ENCODE measurements around the gene C17orf67. TPM values are rescaled to one million over a fixed set of nuclear protein-coding genes. Genes with fewer than 3 reads are reported as not detected.

The C17orf67 gene
- total RNA-seq, 1 donor from 2014 or later: 2.4 TPM

- Mint-ChIP-seq H3K36me3 (ENCODE audit: unreplicated experiment) (no peaks in the 10 kb centered on the region), H3K9me3 (ENCODE audit: unreplicated experiment) (no peaks in the 10 kb centered on the region), H3K4me1 (ENCODE audit: unreplicated experiment) (peaks cover 9% of the 10 kb centered on the region), H3K4me3 (ENCODE audit: unreplicated experiment) (no peak overlapping the region), H3K27ac (ENCODE audit: unreplicated experiment) (no peak overlapping the region), H3K27me3 (ENCODE audit: unreplicated experiment) (peaks cover 12% of the 10 kb centered on the region)
- TF ChIP-seq CTCF (IDR thresholded peaks at IDR 0.05): no peak
- no peak for DNase-seq (ENCODE audit: extremely low spot score, unreplicated experiment)
Observed at GRCh38 chr17:56785997-56786680, 47.6 kb downstream of the C17orf67 start.

DNA sequence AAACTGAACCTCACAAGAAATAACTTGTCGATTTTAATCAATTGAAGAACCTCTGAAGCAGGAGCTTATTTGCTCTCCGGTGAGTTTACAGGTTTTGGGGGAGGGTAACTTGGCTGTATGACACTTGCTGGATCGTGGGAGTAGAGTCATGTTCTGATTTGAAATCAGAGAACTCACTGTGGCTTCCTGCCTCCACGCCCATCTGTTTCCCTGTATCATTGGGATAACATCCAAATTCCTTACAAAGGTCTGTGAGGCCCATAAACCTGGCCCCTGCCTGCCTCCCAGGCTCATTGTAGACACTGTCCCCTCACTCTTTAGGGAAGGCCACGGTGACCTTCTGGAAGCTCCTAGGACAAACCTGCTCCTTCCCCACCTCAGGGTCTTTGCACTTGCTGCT lies 48.3 kb downstream of the C17orf67 start:
- no peak for DNase-seq (ENCODE audit: extremely low spot score, unreplicated experiment)
- no peaks in the 10 kb centered on the region for H3K36me3 Mint-ChIP-seq (ENCODE audit: unreplicated experiment)
- peaks cover 10% of the 10 kb centered on the region for H3K4me1 Mint-ChIP-seq (ENCODE audit: unreplicated experiment)
- H3K27me3 Mint-ChIP-seq (ENCODE audit: unreplicated experiment): peaks cover 12% of the 10 kb centered on the region
- H3K9me3 Mint-ChIP-seq (ENCODE audit: unreplicated experiment): no peaks in the 10 kb centered on the region
- no peak overlapping the region for H3K4me3 Mint-ChIP-seq (ENCODE audit: unreplicated experiment)
- no peak for TF ChIP-seq CTCF (IDR thresholded peaks at IDR 0.05)
- no peak overlapping the region for H3K27ac Mint-ChIP-seq (ENCODE audit: unreplicated experiment)

DNA sequence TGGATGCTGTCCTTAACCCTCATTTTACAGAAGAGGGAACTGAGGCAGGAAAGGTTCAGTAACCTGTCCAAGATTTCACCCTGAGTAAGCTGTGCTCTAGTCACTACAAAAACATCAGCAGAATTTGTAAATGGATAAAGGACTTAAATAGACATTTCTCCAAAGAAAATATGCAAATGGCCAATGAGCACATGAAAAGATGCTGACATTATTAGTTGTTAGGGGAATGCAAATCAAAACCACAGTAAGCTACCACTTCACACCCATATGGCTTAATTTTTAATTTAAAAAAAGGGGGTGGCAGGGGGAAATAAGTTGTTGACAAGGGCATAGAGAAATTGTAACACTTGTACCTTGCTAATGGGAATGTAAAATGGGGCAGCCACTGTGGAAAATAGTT lies 51.4 kb downstream of the C17orf67 start:
- H3K9me3 Mint-ChIP-seq (ENCODE audit: unreplicated experiment): no peaks in the 10 kb centered on the region
- TF ChIP-seq CTCF (IDR thresholded peaks at IDR 0.05): no peak
- peaks cover 16% of the 10 kb centered on the region for H3K4me1 Mint-ChIP-seq (ENCODE audit: unreplicated experiment)
- no peak for DNase-seq (ENCODE audit: extremely low spot score, unreplicated experiment)
- no peaks in the 10 kb centered on the region for H3K36me3 Mint-ChIP-seq (ENCODE audit: unreplicated experiment)
- peaks cover 23% of the 10 kb centered on the region for H3K27me3 Mint-ChIP-seq (ENCODE audit: unreplicated experiment)
- no peak overlapping the region for H3K4me3 Mint-ChIP-seq (ENCODE audit: unreplicated experiment)
- no peak overlapping the region for H3K27ac Mint-ChIP-seq (ENCODE audit: unreplicated experiment)

- Mint-ChIP-seq H3K4me1 (ENCODE audit: unreplicated experiment) (peaks cover 12% of the 10 kb centered on the region), H3K27me3 (ENCODE audit: unreplicated experiment) (peaks cover 23% of the 10 kb centered on the region), H3K4me3 (ENCODE audit: unreplicated experiment) (no peak overlapping the region), H3K36me3 (ENCODE audit: unreplicated experiment) (no peaks in the 10 kb centered on the region), H3K9me3 (ENCODE audit: unreplicated experiment) (no peaks in the 10 kb centered on the region), H3K27ac (ENCODE audit: unreplicated experiment) (no peak overlapping the region)
- no peak for DNase-seq (ENCODE audit: extremely low spot score, unreplicated experiment)
- no peak for TF ChIP-seq CTCF (IDR thresholded peaks at IDR 0.05)
Observed at GRCh38 chr17:56781906-56782305, 51.8 kb downstream of the C17orf67 start.

DNA sequence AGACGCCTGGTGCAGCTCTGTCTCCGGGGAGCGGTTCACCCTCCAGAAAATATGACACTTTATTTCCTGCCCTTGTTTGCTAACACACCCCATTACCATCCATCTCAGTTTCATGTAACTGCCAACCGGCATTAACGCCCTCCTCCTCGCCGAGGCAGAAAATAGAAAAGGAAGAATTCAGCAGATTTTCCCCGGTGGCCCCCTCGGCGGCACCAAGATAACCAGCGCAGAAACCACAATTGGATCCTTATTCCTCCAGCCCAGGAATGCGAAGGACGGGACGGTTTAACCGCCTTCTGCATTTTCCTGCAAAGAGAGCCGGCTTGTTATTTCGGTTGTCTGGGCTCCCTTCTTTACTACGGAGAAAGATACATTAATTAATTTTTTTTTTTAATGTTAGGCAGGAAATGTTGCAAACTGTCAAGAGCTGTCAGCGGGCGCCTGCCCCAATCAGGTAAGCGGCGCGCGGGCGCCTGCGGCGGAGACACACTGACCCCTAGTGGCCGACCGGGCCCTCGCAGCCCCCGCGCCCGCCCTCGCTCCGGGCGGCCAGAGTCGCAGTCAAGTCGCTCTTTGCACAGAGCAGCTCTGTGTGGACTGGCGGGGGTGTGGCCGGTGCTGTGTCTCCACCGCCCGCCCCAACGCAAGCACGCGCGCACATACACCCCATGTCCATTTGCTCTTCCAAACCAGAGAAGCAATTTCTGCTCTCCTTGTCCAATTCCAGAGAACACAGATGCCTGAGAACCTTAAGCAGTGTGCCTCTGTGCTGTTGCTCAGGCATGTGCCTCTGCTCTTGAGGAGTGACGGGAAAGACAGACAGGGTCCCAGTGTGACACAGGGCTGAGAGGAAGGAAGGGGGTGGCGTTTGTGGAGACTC lies 53.6 kb downstream of the C17orf67 start:
- peak; percentile 99 for TF ChIP-seq CTCF (IDR thresholded peaks at IDR 0.05)
- Mint-ChIP-seq H3K4me3 (ENCODE audit: unreplicated experiment) (peak overlapping the region; percentile 79), H3K4me1 (ENCODE audit: unreplicated experiment) (peaks cover 10% of the 10 kb centered on the region), H3K27ac (ENCODE audit: unreplicated experiment) (no peak overlapping the region), H3K36me3 (ENCODE audit: unreplicated experiment) (no peaks in the 10 kb centered on the region), H3K27me3 (ENCODE audit: unreplicated experiment) (peaks cover 23% of the 10 kb centered on the region), H3K9me3 (ENCODE audit: unreplicated experiment) (no peaks in the 10 kb centered on the region)
- peak; percentile 92 for DNase-seq (ENCODE audit: extremely low spot score, unreplicated experiment)
